Panc1 (cell line): Measurements from ENCODE around the gene ZCCHC2. TPM values are rescaled to one million over a fixed set of nuclear protein-coding genes. Genes with fewer than 3 reads are reported as not detected.
A peak's percentile ranks its signal among the peaks of the same experiment; 100 is the strongest.

ENCODE experiments used
- ATAC-seq: fragments of 200-7000 bp; cut with Tn5 transposase; 2 replicates; pipeline ENCODE4 v1.9.1; 2020; ENCODE audit warnings: mild to moderate bottlenecking, moderate library complexity
- BruUV-seq: library from RNA; stranded (reverse); fragments of 400-500 nt; replicated peaks from 2 replicates; lab custom pipeline; 2021; lab: Mats Ljungman, UMichigan
- CTCF ChIA-PET: fragments of 300-600 bp; sonication (Branson Sonifier 250); formaldehyde crosslinking; loops from one replicate; lab custom pipeline; 2022; ENCODE audit warnings: antibody characterized with exemption; lab: Charles Lee
- POLR2A ChIA-PET: fragments of 300-600 bp; sonication (Branson Sonifier 250); formaldehyde crosslinking; loops from one replicate; lab custom pipeline; 2022; ENCODE audit warnings: antibody characterized with exemption; lab: Charles Lee
- DNase-seq: peaks from one replicate; pipeline ENCODE4 v3.0.0-alpha.2; 2010; ENCODE audit warnings: low read depth, low spot score
- H3K27ac ChIP-seq: 2 replicates; pipeline ENCODE4 v1.5.1; 2011; ENCODE audit warnings: mild to moderate bottlenecking, low read length, inconsistent platforms
- H3K27me3 ChIP-seq: fragments of 200-500 bp; sonication (Bioruptor generic); 2 replicates; pipeline ENCODE4 v1.6.0; 2014; ENCODE audit warnings: low read length, inconsistent platforms; ENCODE audit not compliant: control insufficient read depth, insufficient read depth
- H3K36me3 ChIP-seq: fragments of 200-500 bp; sonication (Bioruptor generic); 2 replicates; pipeline ENCODE4 v1.5.1; 2014; ENCODE audit warnings: inconsistent platforms, mild to moderate bottlenecking, low read length, moderate library complexity; ENCODE audit not compliant: control insufficient read depth, insufficient read depth
- H3K4me1 ChIP-seq: 2 replicates; pipeline ENCODE4 v1.5.1; 2011; ENCODE audit warnings: inconsistent platforms, mild to moderate bottlenecking, low read length, moderate library complexity; ENCODE audit not compliant: control insufficient read depth, insufficient read depth
- H3K4me3 ChIP-seq, 2 experiments: 2 replicates each; pipeline ENCODE4 v1.5.1; 2011 to 2012; ENCODE audit warnings: low read depth in 2 of 2, low read length in 2 of 2, mild to moderate bottlenecking in 2 of 2, inconsistent platforms in 1 of 2, moderate library complexity in 1 of 2
- H3K9me3 ChIP-seq: fragments of 200-500 bp; sonication (Bioruptor generic); 2 replicates; pipeline ENCODE4 v1.5.1; 2014; ENCODE audit warnings: low read depth, mild to moderate bottlenecking, inconsistent platforms, low read length, moderate library complexity; ENCODE audit not compliant: control insufficient read depth, insufficient read depth
- CTCF ChIP-seq: fragments of 450-650 bp; IDR thresholded peaks from 2 replicates; pipeline ENCODE4 v1.5.1; 2017; ENCODE audit warnings: mild to moderate bottlenecking
- POLR2AphosphoS5 ChIP-seq: IDR thresholded peaks from 2 replicates; pipeline ENCODE4 v1.6.1; 2012; ENCODE audit warnings: mild to moderate bottlenecking, low read depth, low read length, moderate library complexity
- REST ChIP-seq, 2 experiments: IDR thresholded peaks; 2 replicates each; pipeline ENCODE4 v1.6.1; 2011 to 2012; ENCODE audit warnings: low read depth in 2 of 2, control low read depth in 1 of 2, low read length in 1 of 2, mild to moderate bottlenecking in 1 of 2, moderate library complexity in 1 of 2; ENCODE audit not compliant: insufficient read depth in 1 of 2
- SIN3A ChIP-seq: IDR thresholded peaks from 2 replicates; pipeline ENCODE4 v1.6.1; 2012; ENCODE audit warnings: low read depth, mild to moderate bottlenecking, low read length, moderate library complexity, borderline replicate concordance; ENCODE audit not compliant: insufficient read depth
- TCF7L2 ChIP-seq: IDR thresholded peaks from 2 replicates; pipeline ENCODE4 v1.6.1; 2011; ENCODE audit warnings: mild to moderate bottlenecking, low read depth, low read length, inconsistent platforms
- in situ Hi-C: cut with HindIII; loops from 2 replicates; pipeline ENCODE4 v1.10.0; 2016; ENCODE audit warnings: low sequenced_read_pairs, low pct_unique_long_range_greater_than_20kb
- intact Hi-C: fragments of 100-400 bp; cut with micrococcal nuclease; formaldehyde crosslinking; loops from one replicate; pipeline ENCODE4 v1.10.0; 2022; ENCODE audit not compliant: unreplicated experiment
- total RNA-seq: library from RNA; stranded (reverse); gene quantifications from one replicate; pipeline ENCODE4 v1.2.1, GENCODE V29; 2021; ENCODE audit not compliant: unreplicated experiment

Gene ZCCHC2
- total RNA-seq, 1 experiment from 2014 or later: 18.2 TPM

GRCh38 chr18:62555135-62555534 is 32.3 kb downstream of the ZCCHC2 start:
- ChIA-PET POLR2A (no interaction called here), CTCF (no interaction called here)
- no TSS peak for BruUV-seq
- Histone ChIP-seq H3K4me3 (no peak overlapping the region), H3K36me3 (peaks cover 6% of the 10 kb centered on the region; the same call in 1 of the 2 replicates), H3K4me1 (peaks cover 8% of the 10 kb centered on the region), H3K27ac (no peak overlapping the region), H3K27me3 (no peaks in the 10 kb centered on the region), H3K9me3 (no peaks in the 10 kb centered on the region)
- DNase-seq (peak; percentile 25), ATAC-seq (peak; percentile 66; the same call in 1 of the 2 replicates)
- no peak for TF ChIP-seq TCF7L2
- intact Hi-C loops: no loop called here
- in situ Hi-C loops: no loop called here

- in situ Hi-C loops: no loop called here
- H3K36me3 ChIP-seq: peaks cover 6% of the 10 kb centered on the region; the same call in 1 of the 2 replicates
- CTCF ChIA-PET: interaction anchor here (0.5 kb wide), 1 partner anchor 174 kb away, joined by 6 read pairs; no protein-coding TSS in a partner anchor
These were observed 33.6 kb downstream of the ZCCHC2 start for GRCh38 chr18:62556397-62556796.

More at GRCh38 chr18:62556397-62556796, 33.6 kb downstream of the ZCCHC2 start:
- ATAC-seq: no peak
- TF ChIP-seq SIN3A: no peak
- TF ChIP-seq REST (IDR thresholded peaks at IDR 0.05; ENCODE audit: insufficient read depth in 1 of 2, low read depth in 2 of 2, low read length in 1 of 2): no peak
- no peak for TF ChIP-seq CTCF
- no peak for TF ChIP-seq TCF7L2
- TF ChIP-seq POLR2AphosphoS5: no peak
- Histone ChIP-seq H3K27me3 (no peaks in the 10 kb centered on the region), H3K4me3 (no peak overlapping the region), H3K27ac (no peak overlapping the region), H3K4me1 (peaks cover 8% of the 10 kb centered on the region), H3K9me3 (no peaks in the 10 kb centered on the region)
- POLR2A ChIA-PET: no interaction called here
- BruUV-seq: no TSS peak
- intact Hi-C loops: no loop called here
- DNase-seq: no peak
